Dendritic cell treated with granulocyte-macrophage colony-stimulating factor and Interleukin-4, amounts not matched to agents 40 ng/mL and 50 ng/mL, for 4 days (primary cell): Measurements from ENCODE around the gene SNX32.
"Not testable (repeated sequence)": the region's sequence is repeated elsewhere in the genome, so short reads cannot be mapped to it uniquely, and the experiment has no call there.

ENCODE experiments used
- H3K27ac Mint-ChIP-seq: one replicate; pipeline ENCODE4 v1.8.0; 2022; ENCODE audit warnings: mild to moderate bottlenecking, mixed read lengths
- H3K27me3 Mint-ChIP-seq: one replicate; pipeline ENCODE4 v1.8.0; 2022; ENCODE audit warnings: mild to moderate bottlenecking, mixed read lengths
- H3K36me3 Mint-ChIP-seq: one replicate; pipeline ENCODE4 v1.8.0; 2022; ENCODE audit warnings: low read depth, mixed read lengths
- H3K4me1 Mint-ChIP-seq: one replicate; pipeline ENCODE4 v1.8.0; 2022; ENCODE audit warnings: low read depth, mixed read lengths
- H3K4me3 Mint-ChIP-seq: one replicate; pipeline ENCODE4 v1.8.0; 2022; ENCODE audit warnings: mild to moderate bottlenecking, moderate library complexity, mixed read lengths
- H3K9me3 Mint-ChIP-seq: one replicate; pipeline ENCODE4 v1.8.0; 2022; ENCODE audit warnings: mixed read lengths
- intact Hi-C: fragments of 100-400 bp; cut with micrococcal nuclease; formaldehyde crosslinking; loops from one replicate; pipeline ENCODE4 v1.15.0; 2022

SNX32 gene

GRCh38 chr11:65883786-65884715 lies 50.3 kb downstream of the SNX32 start:
- H3K27ac Mint-ChIP-seq = no peak overlapping the region
- peaks cover 74% of the 10 kb centered on the region for H3K36me3 Mint-ChIP-seq

GRCh38 chr11:65884716-65885092 lies 50.9 kb downstream of the SNX32 start:
- H3K36me3 Mint-ChIP-seq = peaks cover 74% of the 10 kb centered on the region
- H3K27ac Mint-ChIP-seq = no peak overlapping the region
- intact Hi-C loops = loop anchor here (1.0 to 2.0 kb wide), 2 partner anchors 105 to 174 kb away; no protein-coding TSS in a partner anchor
- no peaks in the 10 kb centered on the region for H3K27me3 Mint-ChIP-seq
- H3K4me3 Mint-ChIP-seq = no peak overlapping the region
- H3K9me3 Mint-ChIP-seq = no peaks in the 10 kb centered on the region
- H3K4me1 Mint-ChIP-seq = peaks cover 75% of the 10 kb centered on the region

More at GRCh38 chr11:65883786-65884715, 50.3 kb downstream of the SNX32 start:
- Mint-ChIP-seq H3K4me3 (no peak overlapping the region), H3K27me3 (peaks cover 2% of the 10 kb centered on the region), H3K9me3 (no peaks in the 10 kb centered on the region), H3K4me1 (peaks cover 75% of the 10 kb centered on the region)
- intact Hi-C loops = loop anchor here (1.0 to 2.0 kb wide), 2 partner anchors 105 to 173 kb away; no protein-coding TSS in a partner anchor

- Mint-ChIP-seq H3K27ac (no peak overlapping the region), H3K4me1 (peaks cover 75% of the 10 kb centered on the region), H3K36me3 (peaks cover 74% of the 10 kb centered on the region)
Measured at GRCh38 chr11:65885231-65885630, 51.5 kb downstream of the SNX32 start.

GRCh38 chr11:65885808-65886536 lies 52.2 kb downstream of the SNX32 start:
- no peak overlapping the region for H3K4me3 Mint-ChIP-seq

More at GRCh38 chr11:65885231-65885630, 51.5 kb downstream of the SNX32 start:
- no peak overlapping the region for H3K4me3 Mint-ChIP-seq
- no peaks in the 10 kb centered on the region for H3K27me3 Mint-ChIP-seq
- intact Hi-C loops = loop anchor here (2.0 kb wide), 1 partner anchor 174 kb away; no protein-coding TSS in a partner anchor
- no peaks in the 10 kb centered on the region for H3K9me3 Mint-ChIP-seq

GRCh38 chr11:65886826-65887722 lies 53.3 kb downstream of the SNX32 start:
- peaks cover 65% of the 10 kb centered on the region for H3K4me1 Mint-ChIP-seq
- intact Hi-C loops = no loop called here
- H3K4me3 Mint-ChIP-seq = peak overlapping the region; percentile 98
- no peaks in the 10 kb centered on the region for H3K9me3 Mint-ChIP-seq
- H3K36me3 Mint-ChIP-seq = peaks cover 72% of the 10 kb centered on the region
- no peaks in the 10 kb centered on the region for H3K27me3 Mint-ChIP-seq
- peak overlapping the region; percentile 99 for H3K27ac Mint-ChIP-seq

More at GRCh38 chr11:65885808-65886536, 52.2 kb downstream of the SNX32 start:
- no peaks in the 10 kb centered on the region for H3K9me3 Mint-ChIP-seq
- peaks cover 69% of the 10 kb centered on the region for H3K4me1 Mint-ChIP-seq
- no peaks in the 10 kb centered on the region for H3K27me3 Mint-ChIP-seq
- intact Hi-C loops = loop anchor here (2.0 kb wide), 1 partner anchor 175 kb away; no protein-coding TSS in a partner anchor
- H3K27ac Mint-ChIP-seq = no peak overlapping the region
- H3K36me3 Mint-ChIP-seq = peaks cover 74% of the 10 kb centered on the region

GRCh38 chr11:65887723-65888162 lies 54.0 kb downstream of the SNX32 start:
- H3K4me3 Mint-ChIP-seq = peak overlapping the region; percentile 98
- no peaks in the 10 kb centered on the region for H3K9me3 Mint-ChIP-seq
- peaks cover 72% of the 10 kb centered on the region for H3K36me3 Mint-ChIP-seq
- peak overlapping the region; percentile 99 for H3K27ac Mint-ChIP-seq
- peaks cover 72% of the 10 kb centered on the region for H3K4me1 Mint-ChIP-seq
- H3K27me3 Mint-ChIP-seq = no peaks in the 10 kb centered on the region
- intact Hi-C loops = loop anchor here (1.0 to 2.0 kb wide), 2 partner anchors 75 to 102 kb away; no protein-coding TSS in a partner anchor

GRCh38 chr11:65888163-65888814 lies 54.5 kb downstream of the SNX32 start, which contains the start of gene FIBP:
Gene FIBP, minus strand, starts transcription at chr11:65888471. Its CDS starts 53 bp downstream, at chr11:65888418.
- peaks cover 68% of the 10 kb centered on the region for H3K36me3 Mint-ChIP-seq
- H3K9me3 Mint-ChIP-seq = no peaks in the 10 kb centered on the region
- intact Hi-C loops = loop anchor here (1.0 to 2.0 kb wide), 2 partner anchors 75 to 101 kb away; no protein-coding TSS in a partner anchor

GRCh38 chr11:65890324-65891218 lies 56.8 kb downstream of the SNX32 start, which contains the start of gene CCDC85B:
Gene CCDC85B, plus strand, starts transcription at chr11:65890673. Its CDS starts 111 bp downstream, at chr11:65890784.
- peaks cover 79% of the 10 kb centered on the region for H3K4me1 Mint-ChIP-seq
- H3K4me3 Mint-ChIP-seq = peak within 1 kb of the TSS; percentile 98
- H3K9me3 Mint-ChIP-seq = no peaks in the 10 kb centered on the region
- intact Hi-C loops = no loop called here
- H3K36me3 Mint-ChIP-seq = peaks cover 48% of the 10 kb centered on the region
- H3K27me3 Mint-ChIP-seq = no peaks in the 10 kb centered on the region
- peak within 1 kb of the TSS; percentile 99 for H3K27ac Mint-ChIP-seq

More at GRCh38 chr11:65888163-65888814, 54.5 kb downstream of the SNX32 start, which contains the start of gene FIBP:
- Mint-ChIP-seq H3K4me3 (peak within 1 kb of the TSS; percentile 98), H3K4me1 (peaks cover 77% of the 10 kb centered on the region), H3K27me3 (no peaks in the 10 kb centered on the region), H3K27ac (peak within 1 kb of the TSS; percentile 99)

GRCh38 chr11:65891219-65892136 lies 57.7 kb downstream of the SNX32 start:
- Mint-ChIP-seq H3K27me3 (no peaks in the 10 kb centered on the region), H3K4me1 (peaks cover 84% of the 10 kb centered on the region), H3K27ac (peak overlapping the region; percentile 99), H3K9me3 (no peaks in the 10 kb centered on the region), H3K4me3 (peak overlapping the region; percentile 98), H3K36me3 (peaks cover 48% of the 10 kb centered on the region)
- intact Hi-C loops = no loop called here

GRCh38 chr11:65892137-65892540 lies 58.4 kb downstream of the SNX32 start:
- intact Hi-C loops, H3K9me3 Mint-ChIP-seq, H3K27me3 Mint-ChIP-seq: not testable (repeated sequence)
- H3K4me3 Mint-ChIP-seq = peak overlapping the region; percentile 98
- peaks cover 81% of the 10 kb centered on the region for H3K4me1 Mint-ChIP-seq
- peak overlapping the region; percentile 99 for H3K27ac Mint-ChIP-seq
- H3K36me3 Mint-ChIP-seq = peaks cover 45% of the 10 kb centered on the region
